ENCODE results near the gene LNX1.

Gene LNX1

GRCh38 chr4:53552711-53553110, 38.6 kb downstream of the LNX1 start:
- DNase-seq (ENCODE audit: low spot score in 2 of 2) = no peak
- Histone ChIP-seq H3K27me3 (ENCODE audit: low read depth) (peaks cover 3% of the 10 kb centered on the region), H3K36me3 (replicated peaks) (no peaks in the 10 kb centered on the region), H3K4me1 (no peaks in the 10 kb centered on the region), H3K9me3 (no peaks in the 10 kb centered on the region; the same call in 1 of the 2 replicates), H3K4me3 (no peak overlapping the region)
- in situ Hi-C loops (cut with MboI; ENCODE audit: low sequenced_read_pairs) = no loop called here

GRCh38 chr4:53551958-53552357, 39.3 kb downstream of the LNX1 start:
- Histone ChIP-seq H3K4me3 (no peak overlapping the region), H3K4me1 (no peaks in the 10 kb centered on the region), H3K36me3 (replicated peaks) (no peaks in the 10 kb centered on the region), H3K27me3 (ENCODE audit: low read depth) (peaks cover 3% of the 10 kb centered on the region), H3K9me3 (no peaks in the 10 kb centered on the region; the same call in 1 of the 2 replicates)
- no peak for DNase-seq (ENCODE audit: low spot score in 2 of 2)
- in situ Hi-C loops (cut with MboI; ENCODE audit: low sequenced_read_pairs) = no loop called here

GRCh38 chr4:53551281-53551864, 39.9 kb downstream of the LNX1 start:
- Histone ChIP-seq H3K27me3 (ENCODE audit: low read depth) (peaks cover 3% of the 10 kb centered on the region), H3K9me3 (no peaks in the 10 kb centered on the region; the same call in 1 of the 2 replicates), H3K4me3 (no peak overlapping the region), H3K4me1 (no peaks in the 10 kb centered on the region), H3K36me3 (replicated peaks) (no peaks in the 10 kb centered on the region)
- no peak for DNase-seq (ENCODE audit: low spot score in 2 of 2)
- in situ Hi-C loops (cut with MboI; ENCODE audit: low sequenced_read_pairs) = no loop called here

- Histone ChIP-seq H3K4me1 (no peaks in the 10 kb centered on the region), H3K27me3 (ENCODE audit: low read depth) (peaks cover 3% of the 10 kb centered on the region), H3K4me3 (no peak overlapping the region), H3K9me3 (no peaks in the 10 kb centered on the region; the same call in 1 of the 2 replicates), H3K36me3 (replicated peaks) (no peaks in the 10 kb centered on the region)
- DNase-seq (ENCODE audit: low spot score in 2 of 2) = no peak
- in situ Hi-C loops (cut with MboI; ENCODE audit: low sequenced_read_pairs) = no loop called here
These were observed 42.6 kb downstream of the LNX1 start for GRCh38 chr4:53548662-53549061.

- in situ Hi-C loops (cut with MboI; ENCODE audit: low sequenced_read_pairs) = no loop called here
- Histone ChIP-seq H3K4me3 (no peak overlapping the region), H3K36me3 (replicated peaks) (no peaks in the 10 kb centered on the region), H3K4me1 (no peaks in the 10 kb centered on the region), H3K27me3 (ENCODE audit: low read depth) (peaks cover 3% of the 10 kb centered on the region), H3K9me3 (no peaks in the 10 kb centered on the region; the same call in 1 of the 2 replicates)
- no peak for DNase-seq (ENCODE audit: low spot score in 2 of 2)
These were observed 43.3 kb downstream of the LNX1 start for GRCh38 chr4:53547983-53548382.

GRCh38 chr4:53545942-53546581, 45.2 kb downstream of the LNX1 start:
- Histone ChIP-seq H3K4me3 (no peak overlapping the region), H3K9me3 (no peaks in the 10 kb centered on the region; the same call in 1 of the 2 replicates), H3K27me3 (ENCODE audit: low read depth) (peaks cover 3% of the 10 kb centered on the region), H3K36me3 (replicated peaks) (no peaks in the 10 kb centered on the region), H3K4me1 (peaks cover 8% of the 10 kb centered on the region)
- in situ Hi-C loops (cut with MboI; ENCODE audit: low sequenced_read_pairs) = no loop called here
- DNase-seq (ENCODE audit: low spot score in 2 of 2) = no peak

- Histone ChIP-seq H3K27me3 (ENCODE audit: low read depth) (peaks cover 3% of the 10 kb centered on the region), H3K36me3 (replicated peaks) (no peaks in the 10 kb centered on the region), H3K4me1 (peaks cover 8% of the 10 kb centered on the region), H3K9me3 (no peaks in the 10 kb centered on the region; the same call in 1 of the 2 replicates), H3K4me3 (no peak overlapping the region)
- no peak for DNase-seq (ENCODE audit: low spot score in 2 of 2)
- in situ Hi-C loops (cut with MboI; ENCODE audit: low sequenced_read_pairs) = no loop called here
These were observed 46.0 kb downstream of the LNX1 start for GRCh38 chr4:53545273-53545672.

GRCh38 chr4:53543561-53543960, 47.7 kb downstream of the LNX1 start:
- Histone ChIP-seq H3K4me1 (peaks cover 8% of the 10 kb centered on the region), H3K36me3 (replicated peaks) (no peaks in the 10 kb centered on the region), H3K9me3 (no peaks in the 10 kb centered on the region; the same call in 1 of the 2 replicates), H3K27me3 (ENCODE audit: low read depth) (peaks cover 2% of the 10 kb centered on the region), H3K4me3 (no peak overlapping the region)
- DNase-seq (ENCODE audit: low spot score in 2 of 2) = no peak
- in situ Hi-C loops (cut with MboI; ENCODE audit: low sequenced_read_pairs) = no loop called here

- peaks cover 8% of the 10 kb centered on the region for H3K4me1 ChIP-seq
- H3K27me3 ChIP-seq (ENCODE audit: low read depth) = no peaks in the 10 kb centered on the region; the same call in 1 of the 2 replicates
- H3K4me3 ChIP-seq = no peak overlapping the region
- no peaks in the 10 kb centered on the region for H3K36me3 ChIP-seq (replicated peaks)
- DNase-seq (ENCODE audit: low spot score in 2 of 2) = no peak
- H3K9me3 ChIP-seq = no peaks in the 10 kb centered on the region
- in situ Hi-C loops (cut with MboI; ENCODE audit: low sequenced_read_pairs) = no loop called here
These were observed 49.6 kb downstream of the LNX1 start for GRCh38 chr4:53541577-53542206.

GRCh38 chr4:53538756-53539155, 52.5 kb downstream of the LNX1 start:
- DNase-seq (ENCODE audit: low spot score in 2 of 2) = no peak
- in situ Hi-C loops (cut with MboI; ENCODE audit: low sequenced_read_pairs) = no loop called here
- Histone ChIP-seq H3K4me1 (peaks cover 8% of the 10 kb centered on the region), H3K4me3 (no peak overlapping the region), H3K36me3 (replicated peaks) (no peaks in the 10 kb centered on the region), H3K27me3 (ENCODE audit: low read depth) (no peaks in the 10 kb centered on the region), H3K9me3 (no peaks in the 10 kb centered on the region)

GRCh38 chr4:53537606-53538005, 53.7 kb downstream of the LNX1 start:
- H3K4me1 ChIP-seq = peaks cover 8% of the 10 kb centered on the region
- DNase-seq (ENCODE audit: low spot score in 2 of 2) = no peak
- in situ Hi-C loops (cut with MboI; ENCODE audit: low sequenced_read_pairs) = no loop called here
- H3K9me3 ChIP-seq = no peaks in the 10 kb centered on the region
- no peaks in the 10 kb centered on the region for H3K36me3 ChIP-seq (replicated peaks)
- H3K27me3 ChIP-seq (ENCODE audit: low read depth) = no peaks in the 10 kb centered on the region
- no peak overlapping the region for H3K4me3 ChIP-seq

GRCh38 chr4:53536328-53536727, 55.0 kb downstream of the LNX1 start:
- H3K9me3 ChIP-seq = no peaks in the 10 kb centered on the region
- H3K4me1 ChIP-seq = 0 out of 2 replicates have a peak, but pooled peaks cover 2% of the 10 kb centered on the region
- no peaks in the 10 kb centered on the region for H3K27me3 ChIP-seq (ENCODE audit: low read depth)
- in situ Hi-C loops (cut with MboI; ENCODE audit: low sequenced_read_pairs) = no loop called here
- H3K4me3 ChIP-seq = no peak overlapping the region
- H3K36me3 ChIP-seq (replicated peaks) = no peaks in the 10 kb centered on the region
- no peak for DNase-seq (ENCODE audit: low spot score in 2 of 2)

- Histone ChIP-seq H3K36me3 (replicated peaks) (no peaks in the 10 kb centered on the region), H3K27me3 (ENCODE audit: low read depth) (no peaks in the 10 kb centered on the region), H3K9me3 (no peaks in the 10 kb centered on the region), H3K4me1 (no peaks in the 10 kb centered on the region), H3K4me3 (no peak overlapping the region)
- DNase-seq (ENCODE audit: low spot score in 2 of 2) = no peak
- in situ Hi-C loops (cut with MboI; ENCODE audit: low sequenced_read_pairs) = no loop called here
These were observed 55.7 kb downstream of the LNX1 start for GRCh38 chr4:53535567-53535966.

GRCh38 chr4:53534684-53535083, 56.6 kb downstream of the LNX1 start:
- no peaks in the 10 kb centered on the region for H3K4me1 ChIP-seq
- no peak overlapping the region for H3K4me3 ChIP-seq
- in situ Hi-C loops (cut with MboI; ENCODE audit: low sequenced_read_pairs) = no loop called here
- no peaks in the 10 kb centered on the region for H3K9me3 ChIP-seq
- no peaks in the 10 kb centered on the region for H3K27me3 ChIP-seq (ENCODE audit: low read depth)
- no peak for DNase-seq (ENCODE audit: low spot score in 2 of 2)
- H3K36me3 ChIP-seq (replicated peaks) = no peaks in the 10 kb centered on the region

All from HAP-1 (cell line).